ENCODE results near the gene NPSR1.

Gene NPSR1

DNA sequence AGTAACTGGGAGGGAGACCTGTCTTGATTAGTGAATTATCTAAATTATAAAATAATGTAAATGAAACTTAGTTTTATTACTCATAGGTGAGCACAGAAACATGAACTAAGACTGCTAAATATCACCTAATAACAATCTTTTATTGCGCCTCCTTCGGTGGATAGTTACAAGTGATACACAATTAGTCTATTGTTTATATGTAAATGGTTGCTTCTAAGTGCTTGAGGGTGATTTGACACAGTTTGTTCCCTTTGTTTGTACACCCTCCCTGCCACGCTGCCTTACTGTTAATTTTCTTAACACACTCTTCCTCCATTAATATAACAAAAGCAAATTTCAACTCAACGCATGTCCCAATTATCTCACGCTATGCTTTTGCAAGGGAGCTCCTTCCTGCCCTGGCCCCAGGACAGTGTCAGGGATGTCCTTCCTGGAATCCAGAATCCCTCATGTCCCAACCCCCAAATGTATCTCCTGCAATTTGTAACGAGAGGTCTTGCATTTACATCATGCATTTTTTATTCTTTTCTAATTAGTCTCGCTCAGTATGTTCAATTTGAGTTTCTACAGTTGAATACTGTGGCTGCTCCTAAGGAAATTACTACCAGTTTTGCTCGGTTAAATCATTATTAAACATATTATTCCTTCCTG is 4.2 kb downstream of the NPSR1 start:
- no peak for FAIRE-seq
- DNase-seq (ENCODE audit: insufficient read length), result no peak
- TF ChIP-seq POLR2A (IDR thresholded peaks at IDR 0.05; ENCODE audit: low read depth, low read length), result no peak
- no peak for TF ChIP-seq TAF1 (IDR thresholded peaks at IDR 0.05; ENCODE audit: borderline replicate concordance, low read depth, low read length)
- TF ChIP-seq POLR2AphosphoS5 (IDR thresholded peaks at IDR 0.05; ENCODE audit: low read depth, low read length), result no peak

DNA sequence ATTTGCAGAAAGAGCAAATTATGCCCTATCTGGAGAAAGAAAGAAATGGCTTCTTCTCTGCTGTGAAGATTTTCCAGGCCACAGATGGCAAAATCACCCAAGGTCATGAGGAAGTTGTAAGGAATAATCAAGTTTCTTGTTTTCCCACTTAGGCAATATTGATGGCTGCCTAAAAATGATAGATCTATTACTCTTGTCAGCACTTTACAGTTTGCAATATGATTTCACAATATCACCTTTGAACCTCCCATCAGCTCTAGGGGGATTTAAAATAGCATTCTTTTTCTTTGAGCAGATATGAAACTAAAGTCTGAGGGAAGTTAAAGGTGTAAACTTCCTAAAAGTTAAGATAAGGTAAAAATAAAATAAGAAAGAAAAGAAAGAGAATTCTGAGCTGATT is 6.7 kb downstream of the NPSR1 start:
- no peak for TF ChIP-seq TAF1 (IDR thresholded peaks at IDR 0.05; ENCODE audit: borderline replicate concordance, low read depth, low read length)
- TF ChIP-seq POLR2A (IDR thresholded peaks at IDR 0.05; ENCODE audit: low read depth, low read length), result no peak
- no peak for TF ChIP-seq POLR2AphosphoS5 (IDR thresholded peaks at IDR 0.05; ENCODE audit: low read depth, low read length)
- DNase-seq (ENCODE audit: insufficient read length), result no peak
- FAIRE-seq, result no peak

DNA sequence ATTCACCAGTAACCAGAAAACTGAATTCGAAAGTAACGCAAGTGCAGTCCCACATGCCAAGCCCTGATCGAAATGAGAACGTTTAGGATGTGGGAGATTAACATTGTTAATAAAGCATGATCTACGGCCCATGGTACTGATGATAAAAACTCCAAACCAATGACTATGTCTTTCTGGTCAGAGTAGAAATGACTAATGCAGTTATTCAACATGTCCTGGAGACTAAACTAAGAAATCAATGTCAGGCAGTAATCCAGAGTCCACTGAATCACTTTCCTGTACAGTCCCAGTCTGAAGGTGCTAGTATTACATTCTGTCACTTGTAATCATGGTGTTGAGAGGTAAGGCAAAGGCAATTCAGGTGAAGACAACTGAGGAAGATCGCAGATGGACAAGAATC is 14.4 kb downstream of the NPSR1 start:
- TF ChIP-seq TAF1 (IDR thresholded peaks at IDR 0.05; ENCODE audit: borderline replicate concordance, low read depth, low read length), result no peak
- FAIRE-seq (no peak), DNase-seq (ENCODE audit: insufficient read length) (no peak)

DNA sequence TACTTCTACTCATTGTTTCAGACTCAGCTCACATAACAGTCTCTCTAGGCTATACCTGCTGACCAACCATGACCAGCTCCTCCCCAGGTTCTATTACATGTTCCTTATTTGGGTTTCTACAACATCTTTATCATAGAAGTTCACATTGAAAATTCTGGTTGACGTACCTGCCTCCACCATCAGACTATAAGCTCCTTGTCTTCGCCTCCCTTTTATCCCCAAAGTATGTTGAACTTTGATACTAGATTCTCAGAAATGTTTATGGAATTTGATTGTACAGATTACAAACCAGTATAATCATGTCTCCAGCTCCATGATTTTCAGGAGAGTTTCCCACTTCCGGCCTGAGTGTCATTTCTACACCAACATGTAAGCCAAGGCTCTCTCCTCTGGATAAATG is 15.0 kb downstream of the NPSR1 start:
- TF ChIP-seq POLR2A (IDR thresholded peaks at IDR 0.05; ENCODE audit: low read depth, low read length), result no peak
- no peak for TF ChIP-seq TAF1 (IDR thresholded peaks at IDR 0.05; ENCODE audit: borderline replicate concordance, low read depth, low read length)
- no peak for TF ChIP-seq POLR2AphosphoS5 (IDR thresholded peaks at IDR 0.05; ENCODE audit: low read depth, low read length)
- DNase-seq (ENCODE audit: insufficient read length) (no peak), FAIRE-seq (no peak)

GRCh38 chr7:34675749-34676374 is 17.8 kb downstream of the NPSR1 start:
- TF ChIP-seq POLR2AphosphoS5 (IDR thresholded peaks at IDR 0.05; ENCODE audit: low read depth, low read length) (no peak), POLR2A (IDR thresholded peaks at IDR 0.05; ENCODE audit: low read depth, low read length) (no peak), TAF1 (IDR thresholded peaks at IDR 0.05; ENCODE audit: borderline replicate concordance, low read depth, low read length) (no peak)
- FAIRE-seq (no peak), DNase-seq (ENCODE audit: insufficient read length) (no peak)

DNA sequence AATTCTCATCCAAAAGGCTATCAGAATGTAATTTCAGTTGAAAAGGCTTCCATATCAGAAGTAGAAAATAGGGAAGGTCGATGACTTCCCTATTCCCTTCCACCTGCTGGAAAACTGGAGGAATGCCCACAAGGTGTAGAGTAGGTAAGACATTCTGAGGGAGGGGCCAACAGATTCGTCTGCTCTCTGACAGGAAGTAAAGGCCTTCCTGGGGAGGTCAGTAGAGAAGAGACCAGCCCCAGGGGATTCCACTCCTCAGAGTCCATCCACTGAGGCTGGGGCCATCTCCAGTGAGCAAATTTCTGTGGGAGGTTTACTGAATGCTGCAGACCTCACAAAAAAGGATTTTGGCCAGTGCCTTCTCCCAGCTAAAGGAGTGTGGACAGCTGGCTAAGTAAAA is 19.5 kb downstream of the NPSR1 start:
- no peak for FAIRE-seq
- no peak for DNase-seq (ENCODE audit: insufficient read length)

GRCh38 chr7:34687529-34687928 is 29.5 kb downstream of the NPSR1 start:
- TF ChIP-seq POLR2A (IDR thresholded peaks at IDR 0.05; ENCODE audit: low read depth, low read length) (no peak), TAF1 (IDR thresholded peaks at IDR 0.05; ENCODE audit: borderline replicate concordance, low read depth, low read length) (no peak), POLR2AphosphoS5 (IDR thresholded peaks at IDR 0.05; ENCODE audit: low read depth, low read length) (no peak)
- DNase-seq (ENCODE audit: insufficient read length) (no peak), FAIRE-seq (no peak)

More for the DNA sequence above, 19.5 kb downstream of the NPSR1 start:
- TF ChIP-seq TAF1 (IDR thresholded peaks at IDR 0.05; ENCODE audit: borderline replicate concordance, low read depth, low read length), result no peak
- TF ChIP-seq POLR2A (IDR thresholded peaks at IDR 0.05; ENCODE audit: low read depth, low read length), result no peak
- TF ChIP-seq POLR2AphosphoS5 (IDR thresholded peaks at IDR 0.05; ENCODE audit: low read depth, low read length), result no peak

DNA sequence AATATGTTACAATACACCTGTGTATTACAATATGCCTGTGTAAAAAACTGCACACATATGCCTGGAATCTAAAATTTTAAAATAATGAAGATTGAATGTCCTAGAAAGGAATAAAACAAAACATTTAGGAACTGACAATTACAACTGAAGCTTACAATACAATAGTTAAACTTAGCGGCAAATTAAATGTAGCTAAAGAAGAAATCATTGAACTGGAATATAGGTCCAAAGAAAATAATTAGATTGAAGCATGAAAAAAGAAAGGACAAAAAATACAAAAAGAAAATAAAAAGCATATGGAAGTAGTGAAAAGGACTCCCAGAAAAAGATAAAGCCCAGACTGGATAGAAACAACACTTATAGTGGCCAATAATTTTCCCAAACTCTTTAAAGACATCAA is 38.4 kb downstream of the NPSR1 start:
- DNase-seq (ENCODE audit: insufficient read length) (no peak), FAIRE-seq (no peak)
- TF ChIP-seq TAF1 (IDR thresholded peaks at IDR 0.05; ENCODE audit: borderline replicate concordance, low read depth, low read length), result no peak
- TF ChIP-seq POLR2A (IDR thresholded peaks at IDR 0.05; ENCODE audit: low read depth, low read length), result no peak
- TF ChIP-seq POLR2AphosphoS5 (IDR thresholded peaks at IDR 0.05; ENCODE audit: low read depth, low read length), result no peak

DNA sequence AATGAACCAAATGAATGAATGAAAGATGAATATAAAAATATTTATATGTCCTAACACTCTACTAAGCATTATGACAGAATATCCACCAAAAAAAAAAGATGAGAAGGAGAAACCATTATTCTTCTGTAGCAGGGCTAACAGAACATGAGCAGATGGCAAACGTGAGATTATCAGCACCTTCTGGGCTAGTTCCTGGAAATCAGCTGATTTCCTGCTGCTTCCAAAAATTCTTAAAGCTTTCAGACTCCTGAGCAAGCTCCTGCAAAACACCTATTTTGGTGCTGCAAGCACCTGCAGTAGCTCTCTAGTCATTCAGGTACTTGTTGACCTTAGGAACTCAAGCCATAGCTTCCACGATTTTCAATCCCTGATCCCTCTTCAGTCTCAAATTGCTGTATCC is 51.8 kb downstream of the NPSR1 start:
- FAIRE-seq (no peak), DNase-seq (ENCODE audit: insufficient read length) (no peak)

DNA sequence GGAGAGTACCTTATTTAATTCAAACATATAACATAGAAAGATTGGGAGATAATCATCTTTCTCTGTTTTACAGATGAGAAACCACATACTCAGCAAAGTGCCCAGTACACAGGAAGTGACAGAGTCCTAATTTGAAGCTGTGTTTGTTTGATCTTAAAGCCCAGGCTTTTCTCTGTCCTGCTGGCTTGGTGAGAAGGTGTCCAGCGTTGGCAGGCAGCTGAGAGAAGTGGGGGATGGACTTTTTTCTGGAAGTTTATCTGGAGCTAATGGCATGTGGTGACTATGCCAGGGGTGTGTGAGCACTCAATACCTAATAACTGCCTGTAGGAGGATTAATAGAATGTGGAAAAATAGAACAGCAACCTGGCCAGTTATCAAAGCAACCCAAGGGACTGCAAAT is 60.8 kb downstream of the NPSR1 start:
- no peak for TF ChIP-seq POLR2AphosphoS5 (IDR thresholded peaks at IDR 0.05; ENCODE audit: low read depth, low read length)
- no peak for TF ChIP-seq POLR2A (IDR thresholded peaks at IDR 0.05; ENCODE audit: low read depth, low read length)
- TF ChIP-seq TAF1 (IDR thresholded peaks at IDR 0.05; ENCODE audit: borderline replicate concordance, low read depth, low read length), result no peak
- DNase-seq (ENCODE audit: insufficient read length), result no peak
- no peak for FAIRE-seq

More for the DNA sequence above, 51.8 kb downstream of the NPSR1 start:
- TF ChIP-seq TAF1 (IDR thresholded peaks at IDR 0.05; ENCODE audit: borderline replicate concordance, low read depth, low read length) (no peak), POLR2A (IDR thresholded peaks at IDR 0.05; ENCODE audit: low read depth, low read length) (no peak), POLR2AphosphoS5 (IDR thresholded peaks at IDR 0.05; ENCODE audit: low read depth, low read length) (no peak)

GRCh38 chr7:34719636-34720035 is 61.6 kb downstream of the NPSR1 start:
- DNase-seq (ENCODE audit: insufficient read length) (no peak), FAIRE-seq (no peak)
- TF ChIP-seq POLR2A (IDR thresholded peaks at IDR 0.05; ENCODE audit: low read depth, low read length), result no peak
- TF ChIP-seq POLR2AphosphoS5 (IDR thresholded peaks at IDR 0.05; ENCODE audit: low read depth, low read length), result no peak
- no peak for TF ChIP-seq TAF1 (IDR thresholded peaks at IDR 0.05; ENCODE audit: borderline replicate concordance, low read depth, low read length)

DNA sequence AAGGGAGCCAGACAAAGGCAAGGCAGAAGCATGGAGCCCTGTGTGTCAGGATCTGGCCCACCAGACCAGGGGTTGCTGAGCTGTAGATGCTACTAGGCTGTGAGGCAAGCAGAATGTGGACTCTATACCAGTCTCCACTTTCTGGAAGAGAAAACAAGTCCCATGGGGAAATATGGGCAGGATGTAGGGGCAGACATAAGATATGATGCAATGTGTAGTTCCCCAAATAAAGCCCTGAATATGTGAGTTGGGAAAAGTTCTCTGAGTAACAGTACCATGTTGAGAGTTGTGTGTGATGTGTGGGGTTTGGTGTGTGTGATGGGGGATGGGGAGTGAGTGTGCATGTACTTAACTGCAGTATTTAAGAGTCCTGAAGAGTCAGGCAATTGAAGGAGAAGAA is 62.3 kb downstream of the NPSR1 start:
- FAIRE-seq (no peak), DNase-seq (ENCODE audit: insufficient read length) (no peak)
- TF ChIP-seq TAF1 (IDR thresholded peaks at IDR 0.05; ENCODE audit: borderline replicate concordance, low read depth, low read length), result no peak
- no peak for TF ChIP-seq POLR2A (IDR thresholded peaks at IDR 0.05; ENCODE audit: low read depth, low read length)
- no peak for TF ChIP-seq POLR2AphosphoS5 (IDR thresholded peaks at IDR 0.05; ENCODE audit: low read depth, low read length)
